Fibroblast of the conjunctiva (primary cell): Measurements from ENCODE around the gene BRWD1.

Experiments used
- DNase-seq: peaks from one replicate; pipeline ENCODE4 v3.0.0-alpha.2; 2010; ENCODE audit warnings: low read depth

The BRWD1 gene

DNA sequence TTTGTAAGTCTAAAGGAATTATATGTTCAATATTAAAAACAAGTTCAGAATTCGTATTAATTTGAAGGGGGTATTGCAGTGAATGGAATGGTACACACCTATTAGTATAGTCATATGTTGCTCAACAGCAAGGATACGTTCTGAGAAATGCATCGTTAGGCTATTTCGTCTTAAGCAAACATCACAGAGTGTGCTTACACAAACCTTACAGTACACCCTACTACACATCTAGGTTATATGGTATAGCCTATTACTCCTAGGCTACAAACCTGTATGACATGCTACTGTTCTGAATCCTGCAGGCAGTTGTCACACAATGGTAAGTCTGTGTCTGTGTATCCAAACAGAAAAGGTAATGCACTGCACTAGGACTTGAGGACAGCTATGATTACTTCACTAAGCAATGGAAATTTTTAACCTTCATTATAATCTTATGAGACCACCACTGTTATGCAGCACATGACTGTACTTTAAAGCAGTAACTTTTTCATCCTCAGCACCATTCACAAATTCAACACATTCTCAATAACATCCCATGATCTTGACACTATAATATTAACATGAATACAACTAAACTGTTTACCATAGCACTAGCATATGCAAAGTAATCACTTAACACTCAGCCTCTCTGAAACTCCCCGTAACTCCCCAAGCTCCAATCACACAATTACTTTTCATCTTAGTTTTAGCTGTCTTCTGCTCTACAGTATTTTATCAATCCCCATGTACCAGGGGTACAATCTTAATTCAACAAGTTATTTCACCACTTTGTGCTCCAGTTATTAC, 115.8 kb downstream of the BRWD1 start:
- no peak for DNase-seq

DNA sequence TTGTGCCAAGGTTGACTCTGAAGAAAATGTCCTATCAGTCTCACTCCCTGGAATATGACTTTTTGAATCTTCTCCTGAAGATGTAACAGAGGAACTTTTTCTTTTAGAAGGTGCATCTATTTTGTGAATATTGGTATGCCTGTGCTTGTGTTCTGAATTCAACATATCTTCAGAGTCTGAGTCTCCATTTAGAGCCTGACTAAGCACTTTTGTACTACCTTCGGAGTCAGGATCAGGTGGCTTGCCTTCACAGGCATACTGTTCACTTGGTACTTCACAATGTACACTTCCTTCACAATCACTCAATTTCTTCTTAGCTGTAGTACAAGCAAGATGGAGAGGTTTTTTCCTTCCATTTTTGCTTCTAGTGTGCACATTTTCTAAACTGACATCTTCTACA, 116.6 kb downstream of the BRWD1 start:
- no peak for DNase-seq

GRCh38 chr21:39196310-39196709, 117.1 kb downstream of the BRWD1 start:
- DNase-seq = no peak

- no peak for DNase-seq
These were observed 120.1 kb downstream of the BRWD1 start for GRCh38 chr21:39193380-39193779.

DNA sequence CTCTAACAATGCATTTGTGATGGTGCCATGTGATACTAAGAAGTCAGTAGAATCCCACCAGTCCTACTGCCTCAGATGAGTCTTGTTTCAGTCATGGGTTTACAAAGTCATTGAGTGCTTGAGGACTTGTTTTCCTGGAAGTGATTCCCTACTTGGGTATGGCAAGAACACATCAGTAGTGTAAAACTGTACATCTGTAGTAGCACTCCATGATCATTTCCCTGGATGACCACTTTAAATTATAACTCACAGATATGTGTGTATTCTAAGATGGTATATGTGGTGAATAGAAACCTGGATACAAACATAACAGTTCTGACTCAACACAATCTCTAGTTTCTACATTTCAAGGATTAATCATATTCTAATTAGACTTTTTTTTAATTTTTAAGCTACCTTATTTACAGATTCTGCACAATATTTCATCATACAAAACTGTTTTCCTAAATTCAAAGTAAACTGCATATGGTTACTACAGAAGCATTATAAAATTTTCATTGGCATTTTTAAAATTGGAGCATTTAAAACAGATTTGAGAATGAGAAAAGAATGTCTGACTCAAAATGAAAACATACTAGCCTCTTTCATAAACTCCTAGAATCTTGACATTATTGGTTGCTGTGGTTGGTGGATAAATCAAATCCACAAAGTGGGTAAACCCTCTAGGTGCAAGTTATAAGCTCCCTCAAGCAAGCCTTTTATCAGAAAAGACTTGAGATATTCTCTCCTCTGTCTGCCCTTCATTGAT, 123.4 kb downstream of the BRWD1 start:
- no peak for DNase-seq

DNA sequence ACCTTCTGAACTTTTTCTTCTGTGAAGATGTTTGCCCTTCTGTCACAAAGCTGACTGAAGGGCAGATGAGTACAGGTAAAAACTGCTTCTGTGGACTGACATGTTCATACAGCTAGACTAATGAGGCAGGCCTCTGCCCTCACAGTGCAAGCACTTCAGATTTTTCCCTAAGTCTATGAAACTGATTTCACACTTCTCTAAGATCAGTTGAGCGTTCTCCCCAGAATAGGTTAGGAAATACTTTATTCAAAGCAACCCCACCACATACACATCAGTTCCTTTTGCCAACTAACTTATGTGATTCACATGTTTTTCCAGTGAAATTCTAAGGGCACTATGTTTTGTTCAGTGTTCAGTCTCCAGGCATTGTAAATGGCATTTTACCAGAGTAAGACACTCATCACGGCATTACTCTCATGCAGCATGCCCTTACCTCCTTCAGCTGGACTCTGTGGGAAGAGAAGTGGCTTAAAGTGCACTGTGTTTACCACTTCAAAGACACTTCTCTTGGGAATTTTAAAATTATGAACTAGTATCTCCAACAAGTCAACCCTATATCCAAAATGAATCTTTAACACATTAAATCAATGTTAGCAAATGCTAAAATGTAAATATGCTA, 124.8 kb downstream of the BRWD1 start:
- no peak for DNase-seq

- no peak for DNase-seq
These were observed 126.3 kb downstream of the BRWD1 start for GRCh38 chr21:39187141-39187540.

GRCh38 chr21:39186676-39187075, 126.8 kb downstream of the BRWD1 start:
- no peak for DNase-seq

GRCh38 chr21:39185157-39185556, 128.3 kb downstream of the BRWD1 start:
- no peak for DNase-seq

DNA sequence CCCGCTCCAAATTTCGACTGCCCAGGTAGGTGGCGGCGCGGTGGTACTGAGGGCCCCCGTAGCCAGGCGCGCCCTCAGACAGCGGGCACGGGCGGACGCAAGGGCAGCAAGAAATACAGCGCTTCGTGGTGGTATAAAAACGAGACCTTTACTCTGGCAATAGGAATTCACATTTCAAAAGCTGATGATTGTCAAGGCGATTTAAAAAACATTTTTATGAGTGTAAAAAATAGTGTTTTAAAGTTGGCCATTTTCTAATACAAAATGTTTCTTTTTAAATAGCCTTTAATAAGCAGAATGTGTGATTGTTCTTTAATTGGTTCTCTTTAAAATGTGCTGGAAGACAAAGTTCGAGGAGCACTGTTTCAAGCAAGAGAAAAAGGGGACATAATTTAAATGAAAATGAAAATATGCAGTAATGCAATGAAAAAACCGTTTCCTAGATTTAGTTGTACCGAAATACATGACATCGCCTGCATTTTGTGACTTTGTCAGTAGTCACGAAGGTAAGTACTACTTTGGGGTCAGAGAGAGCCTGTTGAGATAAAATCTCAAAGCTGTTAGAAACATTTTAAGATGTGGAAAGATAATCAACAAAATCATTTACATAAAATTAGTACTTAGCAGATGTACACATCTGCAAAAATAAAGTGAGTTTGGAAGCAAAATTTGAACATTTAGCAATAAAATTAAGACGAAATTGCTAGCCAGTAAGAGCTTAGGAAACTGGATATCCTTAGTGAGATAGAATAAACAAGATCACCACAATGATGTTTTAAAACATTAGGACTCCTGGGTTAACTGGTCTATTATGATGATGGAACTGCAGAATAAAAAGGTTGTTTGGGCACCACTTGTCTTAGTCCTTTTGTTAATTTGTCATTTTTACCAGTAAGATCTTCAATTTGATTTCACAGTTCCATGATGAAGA, 129.1 kb downstream of the BRWD1 start:
- no peak for DNase-seq

GRCh38 chr21:39183272-39184049, 130.0 kb downstream of the BRWD1 start, which contains the start of gene PSMG1:
TSS of gene PSMG1 (minus strand) at chr21:39183451. CDS start at chr21:39183385, 66 bp downstream.
- DNase-seq = peak; percentile 91

DNA sequence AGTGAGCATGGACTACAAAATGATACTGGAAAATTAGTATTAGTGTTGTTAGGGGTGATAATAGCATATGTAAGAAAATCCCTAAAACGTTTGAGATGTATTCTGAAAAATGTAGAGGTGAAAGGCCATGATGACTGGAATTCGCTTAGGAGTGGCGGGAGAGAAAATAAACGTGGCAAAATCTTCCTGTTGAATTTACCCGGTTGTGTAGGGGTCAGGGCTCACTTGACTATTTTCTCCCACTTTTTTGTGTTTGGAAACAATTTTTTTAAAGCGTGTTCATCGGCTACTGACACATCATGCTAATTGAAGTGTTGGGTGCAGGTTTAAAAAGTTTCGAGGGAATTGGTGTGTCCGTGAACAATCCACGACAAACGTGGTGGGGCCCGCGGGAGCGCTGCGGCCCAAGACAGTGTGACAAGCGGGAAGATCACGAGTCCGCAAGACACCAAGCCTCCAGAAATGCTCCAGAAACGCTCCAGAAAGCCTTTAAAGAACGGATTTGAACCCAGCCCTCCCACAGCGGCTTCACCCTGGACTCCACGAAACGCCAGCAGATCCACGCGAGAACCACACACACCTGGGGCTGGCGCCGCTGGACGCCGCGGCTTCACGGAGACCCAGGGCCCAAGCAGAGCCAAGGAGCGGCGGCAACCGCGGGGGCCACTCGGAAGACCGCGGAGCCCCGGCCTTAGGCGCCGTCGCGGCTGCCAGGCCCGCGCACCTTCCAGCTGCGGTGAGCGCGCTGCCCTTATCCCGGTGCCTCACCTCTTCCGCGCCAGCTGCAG, 130.8 kb downstream of the BRWD1 start:
- no peak for DNase-seq

GRCh38 chr21:39182016-39182415, 131.4 kb downstream of the BRWD1 start:
- no peak for DNase-seq

DNA sequence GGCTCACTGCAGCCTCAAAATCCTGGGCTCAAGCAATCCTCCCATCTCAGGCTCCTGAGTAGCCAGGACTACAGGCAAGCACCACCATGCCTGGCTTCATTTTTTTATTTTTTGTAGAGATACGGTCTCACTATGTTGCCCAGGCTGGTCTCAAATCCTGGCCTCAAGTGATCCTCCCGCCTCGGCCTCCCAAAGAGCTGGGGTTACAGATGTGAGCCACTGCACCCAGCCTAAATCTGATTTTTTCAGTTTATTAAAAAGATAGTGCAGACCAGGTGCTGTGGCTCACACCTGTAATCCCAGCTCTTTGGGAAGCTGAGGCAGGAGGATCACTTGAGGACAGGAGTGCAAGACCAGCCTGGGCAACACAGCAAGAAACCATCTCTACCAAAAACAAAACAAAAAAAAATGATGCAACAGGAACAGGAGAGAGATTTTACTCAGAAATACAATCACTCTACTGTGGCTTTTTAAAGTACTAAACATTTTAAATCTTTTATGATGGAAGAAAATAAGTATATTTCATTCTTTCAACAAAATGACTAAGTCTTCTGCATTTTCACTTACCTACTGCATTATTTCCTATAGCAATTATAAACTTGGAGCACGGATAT, 132.1 kb downstream of the BRWD1 start:
- DNase-seq = no peak

DNA sequence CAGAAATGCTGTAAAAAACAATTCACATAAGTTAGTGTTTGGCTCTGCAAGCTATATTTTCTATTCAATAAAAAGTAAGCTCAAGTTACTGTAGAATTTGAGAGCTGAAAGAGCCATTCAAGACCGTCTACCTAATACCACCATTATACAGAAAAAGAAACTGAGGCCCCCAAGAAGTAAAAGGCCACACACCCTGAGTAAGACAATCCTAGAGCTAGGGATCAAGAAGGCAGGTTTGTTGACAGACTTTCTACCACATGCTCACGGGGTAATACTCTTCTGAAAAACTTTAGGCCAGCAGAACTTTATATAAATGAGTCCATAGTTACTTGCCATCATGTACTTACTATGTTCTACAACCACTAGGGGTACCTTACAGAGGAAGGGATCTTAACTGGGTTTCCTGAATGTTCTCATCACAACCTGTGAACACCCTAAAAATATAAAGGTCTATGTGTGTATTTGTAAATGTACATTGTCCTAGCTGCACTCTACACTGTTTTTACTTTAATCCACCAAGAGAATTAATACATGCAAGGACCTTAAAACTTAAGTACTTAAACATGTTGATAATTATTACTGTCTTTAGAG, 132.9 kb downstream of the BRWD1 start:
- no peak for DNase-seq

- DNase-seq = no peak
These were observed 135.0 kb downstream of the BRWD1 start for GRCh38 chr21:39178421-39178820.

DNA sequence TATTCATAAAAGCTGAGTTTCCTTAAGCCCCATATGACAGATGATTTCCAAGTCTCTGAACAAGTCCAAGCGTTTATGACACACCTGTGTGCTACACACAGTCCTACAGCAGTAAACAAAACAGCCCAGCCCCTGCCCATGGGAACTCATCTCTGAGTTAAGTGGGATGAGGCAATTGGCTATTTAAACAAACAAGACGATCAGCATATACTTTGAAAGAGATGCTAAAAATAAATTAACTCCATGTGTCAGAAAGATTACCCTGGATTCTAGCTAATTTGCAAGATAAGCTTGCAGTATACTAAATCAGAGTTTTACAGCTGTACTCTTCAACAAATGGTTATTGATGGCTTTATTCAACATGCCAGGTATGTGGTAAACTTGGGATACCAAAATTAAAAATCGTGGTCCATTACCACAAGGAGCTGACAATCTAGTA, 137.1 kb downstream of the BRWD1 start:
- DNase-seq = no peak

- no peak for DNase-seq
These were observed 137.8 kb downstream of the BRWD1 start for GRCh38 chr21:39175665-39176064.

- DNase-seq = no peak
These were observed 138.3 kb downstream of the BRWD1 start for GRCh38 chr21:39175154-39175553.
